OCI-LY3 (cell line): ENCODE results near the gene CSTPP1.

Experiments used
- H2AFZ ChIP-seq: fragments of 200-600, 300-600 bp; shearing (Covaris generic); 2 replicates; pipeline ENCODE4 v1.6.0; 2014; ENCODE audit warnings: antibody characterized with exemption, low read depth, low read length
- H3K27ac ChIP-seq: fragments of 200-600, 300-600 bp; sonication (generic); 2 replicates; pipeline ENCODE4 v1.5.1; 2014; ENCODE audit warnings: mild to moderate bottlenecking, low read length, moderate library complexity, mixed read lengths
- H3K27me3 ChIP-seq: fragments of 200-600, 300-600 bp; sonication (generic); 2 replicates; pipeline ENCODE4 v1.6.1; 2014; ENCODE audit warnings: low read depth, low read length, mixed read lengths
- H3K36me3 ChIP-seq: fragments of 200-600, 300-600 bp; sonication (generic); replicated peaks from 2 replicates; pipeline ENCODE3; 2014; ENCODE audit warnings: low read depth, low read length, mixed read lengths
- H3K4me1 ChIP-seq: fragments of 300-600, 200-600 bp; sonication (generic); 2 replicates; pipeline ENCODE4 v1.6.1; 2014; ENCODE audit warnings: low read length, mixed read lengths
- H3K4me2 ChIP-seq: fragments of 200-600, 300-600 bp; sonication (generic); 2 replicates; pipeline ENCODE4 v1.6.1; 2014; ENCODE audit warnings: low read length, mixed read lengths
- H3K4me3 ChIP-seq: fragments of 300-600, 200-600 bp; sonication (generic); 2 replicates; pipeline ENCODE4 v1.5.1; 2014; ENCODE audit warnings: antibody characterized with exemption, mild to moderate bottlenecking, low read length, moderate library complexity
- H3K79me2 ChIP-seq: fragments of 300-600, 200-600 bp; shearing (Covaris generic); 2 replicates; pipeline ENCODE4 v1.6.1; 2014; ENCODE audit warnings: mild to moderate bottlenecking, low read length, mixed read lengths
- H3K9ac ChIP-seq: fragments of 300-600, 200-600 bp; shearing (Covaris generic); 2 replicates; pipeline ENCODE4 v1.6.0; 2014; ENCODE audit warnings: mild to moderate bottlenecking, low read length, moderate library complexity
- H3K9me3 ChIP-seq: fragments of 200-600, 300-600 bp; shearing (Covaris generic); 2 replicates; pipeline ENCODE4 v1.6.1; 2014; ENCODE audit warnings: low read length, mixed read lengths; ENCODE audit not compliant: insufficient read depth
- H4K20me1 ChIP-seq: fragments of 200-600, 300-600 bp; sonication (generic); 2 replicates; pipeline ENCODE4 v1.6.1; 2016; ENCODE audit warnings: low read length, mixed read lengths; ENCODE audit not compliant: insufficient read depth
- EZH2phosphoT487 ChIP-seq: fragments of 200-600 bp; shearing (Covaris generic); IDR thresholded peaks from 2 replicates; pipeline ENCODE4 v1.6.1; 2018; ENCODE audit warnings: antibody characterized with exemption, mixed run types, low read depth
- TF ChIP-seq, protein P1 (sequence below): fragments of 200-600, 300-600 bp; sonication (generic); IDR thresholded peaks from 2 replicates; pipeline ENCODE4 v1.5.1; 2014; ENCODE audit warnings: antibody characterized with exemption, low read length, low read depth

CSTPP1 gene

GRCh38 chr11:46967962-46968361 is 31.4 kb downstream of the CSTPP1 start:
- Histone ChIP-seq H3K4me1 (peaks cover 8% of the 10 kb centered on the region), H3K4me3 (no peak overlapping the region), H3K27me3 (no peaks in the 10 kb centered on the region), H3K4me2 (no peak overlapping the region), H2AFZ (no peak overlapping the region), H3K27ac (no peak overlapping the region), H3K79me2 (no peaks in the 10 kb centered on the region), H3K9ac (no peak overlapping the region), H4K20me1 (no peaks in the 10 kb centered on the region), H3K36me3 (peaks cover under 1% of the 10 kb centered on the region), H3K9me3 (no peaks in the 10 kb centered on the region)
- no peak for TF ChIP-seq EZH2phosphoT487
- TF ChIP-seq, protein P1, sequence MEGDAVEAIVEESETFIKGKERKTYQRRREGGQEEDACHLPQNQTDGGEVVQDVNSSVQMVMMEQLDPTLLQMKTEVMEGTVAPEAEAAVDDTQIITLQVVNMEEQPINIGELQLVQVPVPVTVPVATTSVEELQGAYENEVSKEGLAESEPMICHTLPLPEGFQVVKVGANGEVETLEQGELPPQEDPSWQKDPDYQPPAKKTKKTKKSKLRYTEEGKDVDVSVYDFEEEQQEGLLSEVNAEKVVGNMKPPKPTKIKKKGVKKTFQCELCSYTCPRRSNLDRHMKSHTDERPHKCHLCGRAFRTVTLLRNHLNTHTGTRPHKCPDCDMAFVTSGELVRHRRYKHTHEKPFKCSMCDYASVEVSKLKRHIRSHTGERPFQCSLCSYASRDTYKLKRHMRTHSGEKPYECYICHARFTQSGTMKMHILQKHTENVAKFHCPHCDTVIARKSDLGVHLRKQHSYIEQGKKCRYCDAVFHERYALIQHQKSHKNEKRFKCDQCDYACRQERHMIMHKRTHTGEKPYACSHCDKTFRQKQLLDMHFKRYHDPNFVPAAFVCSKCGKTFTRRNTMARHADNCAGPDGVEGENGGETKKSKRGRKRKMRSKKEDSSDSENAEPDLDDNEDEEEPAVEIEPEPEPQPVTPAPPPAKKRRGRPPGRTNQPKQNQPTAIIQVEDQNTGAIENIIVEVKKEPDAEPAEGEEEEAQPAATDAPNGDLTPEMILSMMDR: no peak

DNA sequence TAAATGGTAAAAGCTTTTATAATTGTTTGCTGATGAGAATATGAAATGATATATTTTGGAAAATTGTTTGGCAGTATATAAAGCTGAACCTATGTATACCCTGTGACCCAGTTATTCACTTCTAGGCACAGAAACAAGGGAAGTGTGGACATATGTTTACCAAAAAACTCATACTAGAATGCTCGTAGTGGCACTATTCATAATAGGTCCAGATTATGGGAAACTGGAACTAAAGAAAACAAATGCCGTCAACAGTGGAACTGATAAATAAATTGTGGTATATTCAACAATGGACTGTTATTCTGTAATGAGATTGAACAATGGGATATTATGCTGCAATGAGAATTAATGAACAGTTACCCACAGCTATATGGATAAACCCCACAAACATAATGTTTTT is 32.8 kb downstream of the CSTPP1 start:
- H3K27ac ChIP-seq: no peak overlapping the region
- no peaks in the 10 kb centered on the region for H3K79me2 ChIP-seq
- no peaks in the 10 kb centered on the region for H3K9me3 ChIP-seq
- no peak overlapping the region for H2AFZ ChIP-seq
- no peaks in the 10 kb centered on the region for H4K20me1 ChIP-seq
- no peaks in the 10 kb centered on the region for H3K27me3 ChIP-seq
- no peak overlapping the region for H3K4me3 ChIP-seq
- H3K4me2 ChIP-seq: no peak overlapping the region
- H3K4me1 ChIP-seq: peaks cover 8% of the 10 kb centered on the region
- TF ChIP-seq, protein P1: no peak
- TF ChIP-seq EZH2phosphoT487: no peak
- H3K9ac ChIP-seq: no peak overlapping the region
- H3K36me3 ChIP-seq: no peaks in the 10 kb centered on the region

- peaks cover 17% of the 10 kb centered on the region for H3K4me1 ChIP-seq
Observed at GRCh38 chr11:46970913-46971625, 34.5 kb downstream of the CSTPP1 start.

GRCh38 chr11:46972343-46972742 is 35.8 kb downstream of the CSTPP1 start:
- Histone ChIP-seq H3K79me2 (no peaks in the 10 kb centered on the region), H3K9me3 (no peaks in the 10 kb centered on the region), H3K4me3 (no peak overlapping the region), H3K9ac (no peak overlapping the region), H3K27ac (no peak overlapping the region), H3K4me1 (peaks cover 20% of the 10 kb centered on the region), H3K4me2 (no peak overlapping the region), H4K20me1 (no peaks in the 10 kb centered on the region), H2AFZ (no peak overlapping the region), H3K36me3 (no peaks in the 10 kb centered on the region), H3K27me3 (no peaks in the 10 kb centered on the region)
- no peak for TF ChIP-seq EZH2phosphoT487
- TF ChIP-seq, protein P1: no peak

More at GRCh38 chr11:46970913-46971625, 34.5 kb downstream of the CSTPP1 start:
- H2AFZ ChIP-seq: no peak overlapping the region
- H3K79me2 ChIP-seq: no peaks in the 10 kb centered on the region
- TF ChIP-seq, protein P1: no peak
- no peak for TF ChIP-seq EZH2phosphoT487
- H3K9ac ChIP-seq: no peak overlapping the region
- no peaks in the 10 kb centered on the region for H3K9me3 ChIP-seq
- H3K27me3 ChIP-seq: no peaks in the 10 kb centered on the region
- no peaks in the 10 kb centered on the region for H4K20me1 ChIP-seq
- H3K36me3 ChIP-seq: no peaks in the 10 kb centered on the region
- no peak overlapping the region for H3K27ac ChIP-seq
- H3K4me2 ChIP-seq: no peak overlapping the region
- no peak overlapping the region for H3K4me3 ChIP-seq
